RWPE2 (cell line): ENCODE data around the gene ITGB3.

Source experiments
- ATAC-seq: fragments of 200-7000 bp; cut with Tn5 transposase; 3 replicates; pipeline ENCODE4 v1.9.1; 2021; ENCODE audit warnings: low read depth
- DNase-seq: peaks from one replicate; pipeline ENCODE4 v3.0.0-alpha.2; 2020; ENCODE audit warnings: low spot score
- H3K27ac ChIP-seq: fragments of 450-650 bp; 2 replicates; pipeline ENCODE4 v1.5.1; 2017; ENCODE audit warnings: mild to moderate bottlenecking; ENCODE audit not compliant: poor library complexity, severe bottlenecking
- H3K27me3 ChIP-seq: fragments of 250-450 bp; sonication (Bioruptor Pico); 2 replicates; pipeline ENCODE4 v1.5.1; 2021; ENCODE audit warnings: mild to moderate bottlenecking, moderate library complexity; ENCODE audit not compliant: insufficient read depth, poor library complexity, severe bottlenecking
- H3K36me3 ChIP-seq: fragments of 250-450 bp; sonication (Bioruptor Pico); 2 replicates; pipeline ENCODE4 v1.5.1; 2020; ENCODE audit warnings: low read depth, mild to moderate bottlenecking, moderate library complexity
- H3K4me1 ChIP-seq: fragments of 250-450 bp; sonication (Bioruptor Pico); 2 replicates; pipeline ENCODE4 v1.5.1; 2021; ENCODE audit warnings: mild to moderate bottlenecking, moderate library complexity; ENCODE audit not compliant: insufficient read depth, poor library complexity, severe bottlenecking
- H3K4me3 ChIP-seq: fragments of 250-450 bp; sonication (Bioruptor Pico); 2 replicates; pipeline ENCODE4 v1.5.1; 2021; ENCODE audit warnings: mild to moderate bottlenecking, moderate library complexity; ENCODE audit not compliant: severe bottlenecking
- H3K9me3 ChIP-seq: fragments of 250-450 bp; sonication (Bioruptor Pico); 2 replicates; pipeline ENCODE4 v1.5.1; 2021; ENCODE audit warnings: mild to moderate bottlenecking, moderate library complexity; ENCODE audit not compliant: severe bottlenecking
- CTCF ChIP-seq: fragments of 450-650 bp; IDR thresholded peaks from one replicate; pipeline ENCODE4 v1.5.1; 2017; ENCODE audit warnings: mild to moderate bottlenecking, moderate library complexity; ENCODE audit not compliant: poor library complexity, severe bottlenecking

The ITGB3 gene

GRCh38 chr17:47323382-47324223 is 70.0 kb downstream of the ITGB3 start, which contains the start of gene EFCAB13:
TSS of gene EFCAB13 (plus strand) at chr17:47323955. CDS start at chr17:47328354, 4,399 bp downstream.
- no peaks in the 10 kb centered on the region for H3K36me3 ChIP-seq
- H3K27ac ChIP-seq = peak within 1 kb of the TSS; percentile 16
- DNase-seq = peak; percentile 85
- ATAC-seq = peak; percentile 95
- peak; percentile 31 for TF ChIP-seq CTCF
- no peaks in the 10 kb centered on the region for H3K27me3 ChIP-seq
- H3K9me3 ChIP-seq = no peaks in the 10 kb centered on the region
- peaks cover 6% of the 10 kb centered on the region for H3K4me1 ChIP-seq
- H3K4me3 ChIP-seq = peak within 1 kb of the TSS; percentile 41

GRCh38 chr17:47324224-47325020 is 70.8 kb downstream of the ITGB3 start:
- H3K4me3 ChIP-seq = peak overlapping the region; percentile 41
- no peak overlapping the region for H3K27ac ChIP-seq
- no peak for TF ChIP-seq CTCF
- no peaks in the 10 kb centered on the region for H3K36me3 ChIP-seq
- DNase-seq = no peak
- no peaks in the 10 kb centered on the region for H3K9me3 ChIP-seq
- ATAC-seq = peak; percentile 2; the same call in 1 of the 3 replicates
- peaks cover 6% of the 10 kb centered on the region for H3K4me1 ChIP-seq
- no peaks in the 10 kb centered on the region for H3K27me3 ChIP-seq

GRCh38 chr17:47325176-47325575 is 71.5 kb downstream of the ITGB3 start:
- Histone ChIP-seq H3K9me3 (no peaks in the 10 kb centered on the region), H3K27ac (no peak overlapping the region), H3K4me3 (no peak overlapping the region), H3K36me3 (no peaks in the 10 kb centered on the region), H3K27me3 (no peaks in the 10 kb centered on the region), H3K4me1 (peaks cover 6% of the 10 kb centered on the region)
- DNase-seq (no peak), ATAC-seq (no peak)
- no peak for TF ChIP-seq CTCF

GRCh38 chr17:47330548-47330947 is 76.9 kb downstream of the ITGB3 start:
- Histone ChIP-seq H3K9me3 (no peaks in the 10 kb centered on the region), H3K27me3 (no peaks in the 10 kb centered on the region), H3K4me3 (no peak overlapping the region), H3K4me1 (no peaks in the 10 kb centered on the region), H3K27ac (no peak overlapping the region), H3K36me3 (no peaks in the 10 kb centered on the region)
- TF ChIP-seq CTCF = no peak
- DNase-seq = no peak
- ATAC-seq = no peak
